Ureter (tissue), 1 donor: ENCODE measurements around the gene RNF6. TPM values are rescaled to one million over a fixed set of nuclear protein-coding genes. Genes with fewer than 3 reads are reported as not detected.

Experiments
- total RNA-seq: library from RNA; stranded (reverse); gene quantifications from one replicate; pipeline ENCODE4 v1.2.4, GENCODE V29; 2023
- donor health status: DM: yes; HTN: yes; CAD: no.

Gene RNF6
- total RNA-seq, 1 donor from 2014 or later = 33.8 TPM

Other genes starting within 250 kb of the RNF6 start
- 0.21 TPM for gene SHISA2, start 170.3 kb downstream of the RNF6 start, total RNA-seq
- 18.0 TPM for gene CDK8, start 31.8 kb upstream of the RNF6 start, total RNA-seq